Kidney (tissue), 14 donors: ENCODE results near the gene PLET1. TPM values are rescaled to one million over a fixed set of nuclear protein-coding genes. Genes with fewer than 3 reads are reported as not detected.

Experiments
- DNase-seq, 5 donors: peaks; one replicate each; pipeline ENCODE4 v3.0.0-alpha.2; 2013 to 2020
- FAIRE-seq: peaks from 2 replicates; lab custom pipeline; 2012; peaks lifted over from hg19 to GRCh38; lab: Jason Lieb, UNC
- H3K27ac ChIP-seq, 2 donors: one replicate each; pipeline ENCODE4 v1.7.0; 2013; ENCODE audit warnings: low read depth in 2 of 2, low read length in 2 of 2, inconsistent platforms in 1 of 2
- H3K27me3 ChIP-seq: one replicate; pipeline ENCODE4 v1.7.1; 2013; ENCODE audit warnings: low read length, inconsistent platforms; ENCODE audit not compliant: control insufficient read depth, insufficient read depth
- H3K36me3 ChIP-seq, 3 donors: one replicate each; pipeline versions ENCODE4 v1.7.0 to v1.7.1; 2013; ENCODE audit warnings: low read length in 3 of 3, control low read depth in 1 of 3, inconsistent platforms in 1 of 3; ENCODE audit not compliant: insufficient read depth in 3 of 3, control insufficient read depth in 2 of 3
- H3K4me1 ChIP-seq, 3 donors: one replicate each; pipeline versions ENCODE4 v1.7.0 to v1.7.1; 2013; ENCODE audit warnings: low read length in 3 of 3, inconsistent platforms in 1 of 3, low read depth in 1 of 3; ENCODE audit not compliant: control insufficient read depth in 2 of 3, insufficient read depth in 2 of 3
- H3K4me3 ChIP-seq, 3 donors: one replicate each; pipeline versions ENCODE4 v1.7.0 to v1.8.1; 2013; ENCODE audit warnings: low read length in 3 of 3, control low read depth in 1 of 3, inconsistent platforms in 1 of 3
- H3K9ac ChIP-seq, 3 donors: one replicate each; pipeline versions ENCODE4 v1.7.0 to v1.7.1; 2013; ENCODE audit warnings: low read length in 3 of 3, control low read depth in 1 of 3, inconsistent platforms in 1 of 3
- H3K9me3 ChIP-seq, 3 donors: one replicate each; pipeline versions ENCODE4 v1.7.0 to v1.7.1; 2013; ENCODE audit warnings: low read length in 3 of 3, control low read depth in 1 of 3, inconsistent platforms in 1 of 3; ENCODE audit not compliant: control insufficient read depth in 2 of 3, insufficient read depth in 1 of 3
- CTCF ChIP-seq: IDR thresholded peaks from 3 replicates; pipeline ENCODE4 v1.5.1; 2012; ENCODE audit warnings: mild to moderate bottlenecking, moderate library complexity, borderline replicate concordance; ENCODE audit not compliant: insufficient read depth; ENCODE audit errors: extremely low read depth
- intact Hi-C: fragments of 100-400 bp; cut with DNase I; formaldehyde crosslinking; loops from one replicate; pipeline ENCODE4 v1.11.1; 2022
- polyA plus RNA-seq: library from polyadenylated mRNA; stranded (reverse); fragments of 350-450 nt; fragmentation: Illumina TruSeq; extraction: RNeasy Lipid Tissue Mini Kit (QIAGEN cat#74804); gene quantifications from one replicate; pipeline ENCODE4 v1.2.3, GENCODE V29; 2014; ENCODE audit warnings: low read depth, low replicate concordance; ENCODE audit not compliant: insufficient read depth
- total RNA-seq: library from RNA; stranded (reverse); fragmentation: NEBNext Ultra II Directional; extraction: Animal tissue kit (Norgen Biotek cat#: 25700); gene quantifications from one replicate; pipeline ENCODE4 v1.2.1, GENCODE V29; 2021
- donor health status: control.
- donor health status: control.
- donor health status: control.
- donor health status: control.
- donor health status: control.
- donor health status: DM: yes; HTN: yes; CAD: no.
- donor health status: Normal renal cell carcinoma (clear cell type).

Gene PLET1
- total and polyA plus RNA-seq, 2 donors from 2014 or later, result not detected

- TF ChIP-seq CTCF, result no peak
- intact Hi-C loops, result loop anchor here (2.0 kb wide), 1 partner anchor 59 kb away; no protein-coding TSS in a partner anchor
- DNase-seq, result no peak
- Histone ChIP-seq H3K4me1 (peaks cover 0 to 4% (median 2%) of the 10 kb centered on the region in 3 donors), H3K9me3 (no peaks in the 10 kb centered on the region), H3K9ac (no peak overlapping the region), H3K27me3 (no peaks in the 10 kb centered on the region), H3K4me3 (no peak overlapping the region), H3K36me3 (no peaks in the 10 kb centered on the region), H3K27ac (no peak overlapping the region)
- no peak for FAIRE-seq
These were observed 39.3 kb downstream of the PLET1 start for GRCh38 chr11:112221274-112221835.

- FAIRE-seq (peak; percentile 25), DNase-seq (peak in 4 of 5 donors; percentile 38 to 86 (median 64))
These were observed 41.0 kb downstream of the PLET1 start for GRCh38 chr11:112219476-112220232.

GRCh38 chr11:112216561-112217105 is 44.0 kb downstream of the PLET1 start:
- Histone ChIP-seq H3K9me3 (no peaks in the 10 kb centered on the region), H3K4me3 (no peak overlapping the region), H3K27me3 (no peaks in the 10 kb centered on the region), H3K36me3 (no peaks in the 10 kb centered on the region), H3K9ac (no peak overlapping the region), H3K4me1 (peaks cover 0 to 4% (median 2%) of the 10 kb centered on the region in 3 donors), H3K27ac (no peak overlapping the region)
- DNase-seq (no peak), FAIRE-seq (no peak)
- intact Hi-C loops, result no loop called here
- no peak for TF ChIP-seq CTCF

More at GRCh38 chr11:112219476-112220232, 41.0 kb downstream of the PLET1 start:
- Histone ChIP-seq H3K36me3 (no peaks in the 10 kb centered on the region), H3K4me1 (peaks cover 0 to 4% (median 2%) of the 10 kb centered on the region in 3 donors), H3K27me3 (no peaks in the 10 kb centered on the region), H3K9me3 (no peaks in the 10 kb centered on the region), H3K4me3 (no peak overlapping the region), H3K9ac (no peak overlapping the region), H3K27ac (no peak overlapping the region)
- intact Hi-C loops, result loop anchor here (2.0 kb wide), 1 partner anchor 61 kb away; no protein-coding TSS in a partner anchor
- peak; percentile 95 for TF ChIP-seq CTCF
